ENCODE data around the gene MUL1.

DNA sequence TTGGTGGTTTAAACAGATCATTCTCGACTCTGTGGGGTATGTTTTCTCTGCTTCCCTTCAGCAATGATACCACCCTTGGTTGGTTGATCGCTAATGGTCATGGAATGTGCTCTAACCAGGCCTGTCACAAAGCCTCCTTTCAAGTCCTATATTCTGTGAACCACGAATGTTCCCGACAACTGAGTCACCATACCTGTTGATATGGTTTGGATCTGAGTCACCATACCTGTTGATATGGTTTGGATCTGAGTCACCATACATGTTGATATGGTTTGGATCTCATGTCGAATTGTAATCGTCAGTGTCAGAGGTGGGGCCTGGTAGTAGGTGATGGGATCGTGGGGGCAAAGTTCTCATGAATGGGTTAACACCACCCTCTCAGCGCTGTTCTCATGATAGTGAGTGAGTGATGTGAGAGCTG is 11.7 kb downstream of the MUL1 start:
- TF ChIP-seq POLR2A (IDR thresholded peaks at IDR 0.05; ENCODE audit: low read depth), result no peak
- TF ChIP-seq, protein P1, sequence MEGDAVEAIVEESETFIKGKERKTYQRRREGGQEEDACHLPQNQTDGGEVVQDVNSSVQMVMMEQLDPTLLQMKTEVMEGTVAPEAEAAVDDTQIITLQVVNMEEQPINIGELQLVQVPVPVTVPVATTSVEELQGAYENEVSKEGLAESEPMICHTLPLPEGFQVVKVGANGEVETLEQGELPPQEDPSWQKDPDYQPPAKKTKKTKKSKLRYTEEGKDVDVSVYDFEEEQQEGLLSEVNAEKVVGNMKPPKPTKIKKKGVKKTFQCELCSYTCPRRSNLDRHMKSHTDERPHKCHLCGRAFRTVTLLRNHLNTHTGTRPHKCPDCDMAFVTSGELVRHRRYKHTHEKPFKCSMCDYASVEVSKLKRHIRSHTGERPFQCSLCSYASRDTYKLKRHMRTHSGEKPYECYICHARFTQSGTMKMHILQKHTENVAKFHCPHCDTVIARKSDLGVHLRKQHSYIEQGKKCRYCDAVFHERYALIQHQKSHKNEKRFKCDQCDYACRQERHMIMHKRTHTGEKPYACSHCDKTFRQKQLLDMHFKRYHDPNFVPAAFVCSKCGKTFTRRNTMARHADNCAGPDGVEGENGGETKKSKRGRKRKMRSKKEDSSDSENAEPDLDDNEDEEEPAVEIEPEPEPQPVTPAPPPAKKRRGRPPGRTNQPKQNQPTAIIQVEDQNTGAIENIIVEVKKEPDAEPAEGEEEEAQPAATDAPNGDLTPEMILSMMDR (IDR thresholded peaks at IDR 0.05), result no peak
- TF ChIP-seq POLR2AphosphoS5 (IDR thresholded peaks at IDR 0.05), result no peak
